ENCODE results near the gene RNF215. TPM values are rescaled to one million over a fixed set of nuclear protein-coding genes. Genes with fewer than 3 reads are reported as not detected.
A peak's percentile ranks its signal among the peaks of the same experiment; 100 is the strongest.

RNF215 gene
- total and polyA plus RNA-seq, 2 of the 13 experiments (the other 11 are each of a cell fraction or from before 2014, with no cell fraction given) = 5.3 to 6.1 TPM

DNA sequence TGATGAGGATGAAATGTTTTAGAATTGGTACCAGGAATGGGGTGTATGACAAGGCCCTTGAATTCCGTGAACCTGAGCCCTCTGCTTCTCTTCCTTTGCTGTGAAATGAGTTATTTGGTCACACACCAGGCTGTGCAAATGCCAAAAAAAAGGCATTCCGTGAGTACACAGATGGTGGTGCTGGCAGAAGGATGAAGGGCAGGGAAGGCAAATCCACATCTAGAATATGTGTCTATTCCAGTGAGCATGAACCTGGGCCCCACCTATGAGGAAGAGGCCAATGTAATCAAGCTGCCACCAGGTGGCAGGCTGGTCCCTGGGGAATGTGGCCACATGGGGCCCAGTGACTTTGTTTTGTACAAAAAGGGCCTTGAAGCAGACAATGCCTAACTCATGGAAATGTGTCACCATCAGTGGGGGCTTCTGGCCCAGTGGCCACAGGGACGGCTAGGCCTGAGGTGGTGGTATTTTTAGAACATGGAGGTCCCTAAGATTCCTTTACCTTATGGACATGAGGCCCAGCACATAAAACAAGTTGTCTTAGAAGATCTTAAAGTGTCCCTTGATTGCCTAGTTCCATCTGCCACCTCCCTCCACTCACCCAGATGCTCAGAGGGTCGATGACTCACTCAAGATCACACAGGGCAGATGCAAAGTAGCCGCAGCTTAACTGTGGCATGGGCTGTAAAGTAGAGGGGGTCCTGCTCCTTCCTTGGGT, 3.9 kb upstream of the RNF215 start (continued):
- TF ChIP-seq SATB2 (CRISPR knock-in tag; IDR thresholded peaks at IDR 0.05) (no peak), TMF1 (CRISPR knock-in tag; IDR thresholded peaks at IDR 0.05; ENCODE audit: low read depth) (no peak), CREB1 (IDR thresholded peaks at IDR 0.05) (no peak), CREB1 (CRISPR knock-in tag; IDR thresholded peaks at IDR 0.05) (no peak; the same call in 1 of the 2 replicates), PREB (CRISPR knock-in tag; IDR thresholded peaks at IDR 0.05) (no peak), ZFP36 (IDR thresholded peaks at IDR 0.05; ENCODE audit: borderline replicate concordance, low read depth, low read length, partially characterized antibody) (no peak), ZNF501 (CRISPR knock-in tag; IDR thresholded peaks at IDR 0.05) (peak; percentile 31; the same call in 1 of the 2 replicates), ZNF781 (CRISPR knock-in tag; IDR thresholded peaks at IDR 0.05; ENCODE audit: borderline replicate concordance, not compliant biosample characterization) (no peak), ATRX (CRISPR knock-in tag; IDR thresholded peaks at IDR 0.05; ENCODE audit: borderline replicate concordance) (no peak), FOXK2 (IDR thresholded peaks at IDR 0.05) (no peak), ZNF788 (CRISPR knock-in tag; IDR thresholded peaks at IDR 0.05; ENCODE audit: borderline replicate concordance) (no peak; the same call in 1 of the 2 replicates), ZNF296 (CRISPR knock-in tag; conservative IDR thresholded peaks at IDR 0.05) (no peak), ZNF205 (CRISPR knock-in tag; IDR thresholded peaks at IDR 0.05) (no peak), TARDBP (CRISPR knock-in tag; IDR thresholded peaks at IDR 0.05) (0 out of 2 replicates have a peak, but pooled peaks have one; percentile 37), PHF5A (CRISPR knock-in tag; IDR thresholded peaks at IDR 0.05; ENCODE audit: low read depth, unreplicated experiment) (no peak), ZNF841 (CRISPR knock-in tag; IDR thresholded peaks at IDR 0.05; ENCODE audit: borderline replicate concordance) (no peak), U2AF2 (IDR thresholded peaks at IDR 0.05; ENCODE audit: low read depth, low read length) (no peak), HMG20B (CRISPR knock-in tag; conservative IDR thresholded peaks at IDR 0.05) (no peak), ZNF3 (CRISPR knock-in tag; IDR thresholded peaks at IDR 0.05) (no peak), PHF8 (CRISPR knock-in tag; IDR thresholded peaks at IDR 0.05) (no peak), STAT6 (CRISPR knock-in tag; IDR thresholded peaks at IDR 0.05; ENCODE audit: borderline replicate concordance) (no peak), SRSF1 (optimal IDR thresholded peaks at IDR 0.05; ENCODE audit: low read depth, low read length) (no peak), MAFG (CRISPR knock-in tag; IDR thresholded peaks at IDR 0.05) (no peak), ZNF432 (CRISPR knock-in tag; IDR thresholded peaks at IDR 0.05; ENCODE audit: borderline replicate concordance) (no peak)
- TF ChIP-seq, protein P1, sequence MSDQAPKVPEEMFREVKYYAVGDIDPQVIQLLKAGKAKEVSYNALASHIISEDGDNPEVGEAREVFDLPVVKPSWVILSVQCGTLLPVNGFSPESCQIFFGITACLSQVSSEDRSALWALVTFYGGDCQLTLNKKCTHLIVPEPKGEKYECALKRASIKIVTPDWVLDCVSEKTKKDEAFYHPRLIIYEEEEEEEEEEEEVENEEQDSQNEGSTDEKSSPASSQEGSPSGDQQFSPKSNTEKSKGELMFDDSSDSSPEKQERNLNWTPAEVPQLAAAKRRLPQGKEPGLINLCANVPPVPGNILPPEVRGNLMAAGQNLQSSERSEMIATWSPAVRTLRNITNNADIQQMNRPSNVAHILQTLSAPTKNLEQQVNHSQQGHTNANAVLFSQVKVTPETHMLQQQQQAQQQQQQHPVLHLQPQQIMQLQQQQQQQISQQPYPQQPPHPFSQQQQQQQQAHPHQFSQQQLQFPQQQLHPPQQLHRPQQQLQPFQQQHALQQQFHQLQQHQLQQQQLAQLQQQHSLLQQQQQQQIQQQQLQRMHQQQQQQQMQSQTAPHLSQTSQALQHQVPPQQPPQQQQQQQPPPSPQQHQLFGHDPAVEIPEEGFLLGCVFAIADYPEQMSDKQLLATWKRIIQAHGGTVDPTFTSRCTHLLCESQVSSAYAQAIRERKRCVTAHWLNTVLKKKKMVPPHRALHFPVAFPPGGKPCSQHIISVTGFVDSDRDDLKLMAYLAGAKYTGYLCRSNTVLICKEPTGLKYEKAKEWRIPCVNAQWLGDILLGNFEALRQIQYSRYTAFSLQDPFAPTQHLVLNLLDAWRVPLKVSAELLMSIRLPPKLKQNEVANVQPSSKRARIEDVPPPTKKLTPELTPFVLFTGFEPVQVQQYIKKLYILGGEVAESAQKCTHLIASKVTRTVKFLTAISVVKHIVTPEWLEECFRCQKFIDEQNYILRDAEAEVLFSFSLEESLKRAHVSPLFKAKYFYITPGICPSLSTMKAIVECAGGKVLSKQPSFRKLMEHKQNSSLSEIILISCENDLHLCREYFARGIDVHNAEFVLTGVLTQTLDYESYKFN (CRISPR knock-in tag; conservative IDR thresholded peaks at IDR 0.05) = no peak
